ENCODE measurements around the gene NPAT.
"Not testable (repeated sequence)": the region's sequence is repeated elsewhere in the genome, so short reads cannot be mapped to it uniquely, and the experiment has no call there.

The NPAT gene

GRCh38 chr11:108218912-108219783 is 3.3 kb downstream of the NPAT start:
- DNase-seq (ENCODE audit: low spot score) = no peak

- no peak for DNase-seq (ENCODE audit: low spot score)
Observed at GRCh38 chr11:108218455-108218854, 4.0 kb downstream of the NPAT start.

- no peak for DNase-seq (ENCODE audit: low spot score)
Observed at GRCh38 chr11:108216988-108217387, 5.5 kb downstream of the NPAT start.

- no peak for DNase-seq (ENCODE audit: low spot score)
Observed at GRCh38 chr11:108213784-108214183, 8.7 kb downstream of the NPAT start.

- no peak for DNase-seq (ENCODE audit: low spot score)
Observed at GRCh38 chr11:108210441-108210840, 12.0 kb downstream of the NPAT start.

- DNase-seq (ENCODE audit: low spot score) = no peak
Observed at GRCh38 chr11:108207683-108208060, 14.8 kb downstream of the NPAT start.

- DNase-seq (ENCODE audit: low spot score) = no peak
Observed at GRCh38 chr11:108206969-108207682, 15.3 kb downstream of the NPAT start.

- DNase-seq (ENCODE audit: low spot score) = no peak
Observed at GRCh38 chr11:108206171-108206570, 16.3 kb downstream of the NPAT start.

GRCh38 chr11:108204929-108205499 is 17.4 kb downstream of the NPAT start:
- DNase-seq (ENCODE audit: low spot score) = no peak

GRCh38 chr11:108204376-108204775 is 18.1 kb downstream of the NPAT start:
- no peak for DNase-seq (ENCODE audit: low spot score)

GRCh38 chr11:108203075-108203474 is 19.4 kb downstream of the NPAT start:
- no peak for DNase-seq (ENCODE audit: low spot score)

GRCh38 chr11:108199446-108200321 is 22.8 kb downstream of the NPAT start:
- DNase-seq (ENCODE audit: low spot score) = no peak

- DNase-seq (ENCODE audit: low spot score) = no peak
Observed at GRCh38 chr11:108198833-108199232, 23.6 kb downstream of the NPAT start.

GRCh38 chr11:108197351-108197750 is 25.1 kb downstream of the NPAT start:
- DNase-seq (ENCODE audit: low spot score) = no peak

GRCh38 chr11:108196901-108197300 is 25.5 kb downstream of the NPAT start:
- DNase-seq (ENCODE audit: low spot score) = no peak

- no peak for DNase-seq (ENCODE audit: low spot score)
Observed at GRCh38 chr11:108193725-108194124, 28.7 kb downstream of the NPAT start.

GRCh38 chr11:108177570-108177969 is 44.9 kb downstream of the NPAT start:
- no peak for DNase-seq (ENCODE audit: low spot score)

GRCh38 chr11:108170184-108170583 is 52.3 kb downstream of the NPAT start:
- no peak for DNase-seq (ENCODE audit: low spot score)

- peak; percentile 16 for DNase-seq (ENCODE audit: low spot score)
Observed at GRCh38 chr11:108167624-108168023, 54.8 kb downstream of the NPAT start.

- DNase-seq (ENCODE audit: low spot score) = not testable (repeated sequence)
Observed at GRCh38 chr11:108162878-108163277, 59.6 kb downstream of the NPAT start.

- DNase-seq (ENCODE audit: low spot score) = no peak
Observed at GRCh38 chr11:108160970-108161566, 61.4 kb downstream of the NPAT start.

GRCh38 chr11:108154591-108154990 is 67.8 kb downstream of the NPAT start:
- no peak for DNase-seq (ENCODE audit: low spot score)

All from kidney capillary endothelial cell (primary cell).